ENCODE results near the gene BOC.

GRCh38 chr3:113271189-113271588, 59.8 kb downstream of the BOC start:
- no peak for TF ChIP-seq CTCF (conservative IDR thresholded peaks at IDR 0.05)
- no peak for TF ChIP-seq ZFX (IDR thresholded peaks at IDR 0.05)
